Measurements from ENCODE around the gene ATP5MC2.

GRCh38 chr12:53706080-53706479 lies 30.2 kb upstream of the ATP5MC2 start:
- TF ChIP-seq, protein P1, sequence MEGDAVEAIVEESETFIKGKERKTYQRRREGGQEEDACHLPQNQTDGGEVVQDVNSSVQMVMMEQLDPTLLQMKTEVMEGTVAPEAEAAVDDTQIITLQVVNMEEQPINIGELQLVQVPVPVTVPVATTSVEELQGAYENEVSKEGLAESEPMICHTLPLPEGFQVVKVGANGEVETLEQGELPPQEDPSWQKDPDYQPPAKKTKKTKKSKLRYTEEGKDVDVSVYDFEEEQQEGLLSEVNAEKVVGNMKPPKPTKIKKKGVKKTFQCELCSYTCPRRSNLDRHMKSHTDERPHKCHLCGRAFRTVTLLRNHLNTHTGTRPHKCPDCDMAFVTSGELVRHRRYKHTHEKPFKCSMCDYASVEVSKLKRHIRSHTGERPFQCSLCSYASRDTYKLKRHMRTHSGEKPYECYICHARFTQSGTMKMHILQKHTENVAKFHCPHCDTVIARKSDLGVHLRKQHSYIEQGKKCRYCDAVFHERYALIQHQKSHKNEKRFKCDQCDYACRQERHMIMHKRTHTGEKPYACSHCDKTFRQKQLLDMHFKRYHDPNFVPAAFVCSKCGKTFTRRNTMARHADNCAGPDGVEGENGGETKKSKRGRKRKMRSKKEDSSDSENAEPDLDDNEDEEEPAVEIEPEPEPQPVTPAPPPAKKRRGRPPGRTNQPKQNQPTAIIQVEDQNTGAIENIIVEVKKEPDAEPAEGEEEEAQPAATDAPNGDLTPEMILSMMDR (IDR thresholded peaks at IDR 0.05; ENCODE audit: low read depth, low read length): no peak
- TF ChIP-seq EZH2phosphoT487 (IDR thresholded peaks at IDR 0.05; ENCODE audit: low read depth): no peak
